HFF-Myc (cell line): ENCODE measurements around the gene TSGA10.
A peak's percentile ranks its signal among the peaks of the same experiment; 100 is the strongest.

ENCODE experiments used
- DNase-seq: peaks from one replicate; pipeline ENCODE4 v3.0.0-alpha.2; 2011; ENCODE audit warnings: low read depth; ENCODE audit errors: extremely low read depth
- H3K4me3 ChIP-seq: replicated peaks from 2 replicates; pipeline ENCODE4 v1.5.1; 2011; ENCODE audit warnings: low read depth, mild to moderate bottlenecking, control low read depth, low read length
- TF ChIP-seq, protein P1 (sequence below): IDR thresholded peaks from 2 replicates; pipeline ENCODE4 v1.5.1; 2012; ENCODE audit warnings: mild to moderate bottlenecking, low read depth, low read length, control low read depth; ENCODE audit errors: missing control alignments

TSGA10 gene

DNA sequence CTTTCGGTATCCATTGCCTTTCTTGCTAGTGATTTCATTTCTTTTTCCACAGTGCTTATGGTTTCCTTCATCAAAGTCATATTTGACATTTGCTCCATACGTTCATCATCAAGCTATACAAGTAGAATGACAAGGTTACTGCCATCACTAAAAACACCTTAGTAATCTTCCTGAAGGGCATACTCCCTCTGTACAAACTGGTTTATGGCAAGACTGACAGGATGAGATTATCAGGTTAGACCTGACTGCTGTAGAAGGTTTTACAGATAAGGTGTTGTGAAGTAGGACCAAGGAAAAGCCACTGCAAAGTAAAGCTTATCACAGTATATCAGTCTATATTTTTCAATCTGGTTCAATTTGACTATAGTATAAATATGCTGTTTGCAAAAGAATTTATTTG, 50.7 kb downstream of the TSGA10 start:
- TF ChIP-seq, protein P1, sequence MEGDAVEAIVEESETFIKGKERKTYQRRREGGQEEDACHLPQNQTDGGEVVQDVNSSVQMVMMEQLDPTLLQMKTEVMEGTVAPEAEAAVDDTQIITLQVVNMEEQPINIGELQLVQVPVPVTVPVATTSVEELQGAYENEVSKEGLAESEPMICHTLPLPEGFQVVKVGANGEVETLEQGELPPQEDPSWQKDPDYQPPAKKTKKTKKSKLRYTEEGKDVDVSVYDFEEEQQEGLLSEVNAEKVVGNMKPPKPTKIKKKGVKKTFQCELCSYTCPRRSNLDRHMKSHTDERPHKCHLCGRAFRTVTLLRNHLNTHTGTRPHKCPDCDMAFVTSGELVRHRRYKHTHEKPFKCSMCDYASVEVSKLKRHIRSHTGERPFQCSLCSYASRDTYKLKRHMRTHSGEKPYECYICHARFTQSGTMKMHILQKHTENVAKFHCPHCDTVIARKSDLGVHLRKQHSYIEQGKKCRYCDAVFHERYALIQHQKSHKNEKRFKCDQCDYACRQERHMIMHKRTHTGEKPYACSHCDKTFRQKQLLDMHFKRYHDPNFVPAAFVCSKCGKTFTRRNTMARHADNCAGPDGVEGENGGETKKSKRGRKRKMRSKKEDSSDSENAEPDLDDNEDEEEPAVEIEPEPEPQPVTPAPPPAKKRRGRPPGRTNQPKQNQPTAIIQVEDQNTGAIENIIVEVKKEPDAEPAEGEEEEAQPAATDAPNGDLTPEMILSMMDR: no peak
- no peak for DNase-seq

DNA sequence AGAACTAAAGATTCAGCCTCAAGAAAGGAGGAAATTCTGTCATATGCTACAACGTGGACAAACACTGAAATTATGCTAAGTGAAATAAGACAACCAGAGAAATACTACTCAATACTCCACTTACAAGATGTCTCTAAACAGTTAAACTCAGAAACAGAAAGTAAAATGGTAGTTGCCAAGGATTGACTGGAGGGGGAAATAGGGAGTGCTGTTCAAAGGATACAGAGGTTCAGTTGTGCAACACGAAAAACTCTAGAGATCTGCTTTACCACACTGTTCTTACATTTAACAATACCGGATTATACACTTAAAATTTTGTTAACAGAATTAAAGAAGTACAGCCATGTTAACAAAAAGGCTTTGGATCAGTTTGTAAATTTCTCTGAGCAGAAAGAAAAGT, 53.0 kb downstream of the TSGA10 start:
- no peak overlapping the region for H3K4me3 ChIP-seq
- DNase-seq: no peak
- TF ChIP-seq, protein P1: no peak

More for the DNA sequence above, 50.7 kb downstream of the TSGA10 start:
- H3K4me3 ChIP-seq: no peak overlapping the region

DNA sequence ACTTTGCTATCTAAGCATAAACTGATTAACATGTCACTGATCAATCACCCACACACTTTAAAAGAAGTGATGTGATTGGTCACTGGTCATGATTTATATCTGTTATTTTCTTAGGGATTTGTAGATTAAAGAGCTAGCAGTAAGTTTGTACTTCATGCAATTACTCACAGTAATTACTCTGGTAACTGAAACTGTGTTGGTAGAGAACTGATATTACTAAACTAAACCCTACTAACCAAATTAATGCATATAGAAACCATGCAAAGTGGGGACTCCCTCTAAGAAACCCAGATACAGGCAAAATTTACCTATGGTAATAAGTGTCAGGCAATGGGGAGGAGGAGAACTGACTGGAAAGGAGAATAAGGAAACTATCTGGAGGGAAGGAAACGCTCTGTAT, 58.0 kb downstream of the TSGA10 start:
- H3K4me3 ChIP-seq: no peak overlapping the region
- TF ChIP-seq, protein P1: no peak
- no peak for DNase-seq

DNA sequence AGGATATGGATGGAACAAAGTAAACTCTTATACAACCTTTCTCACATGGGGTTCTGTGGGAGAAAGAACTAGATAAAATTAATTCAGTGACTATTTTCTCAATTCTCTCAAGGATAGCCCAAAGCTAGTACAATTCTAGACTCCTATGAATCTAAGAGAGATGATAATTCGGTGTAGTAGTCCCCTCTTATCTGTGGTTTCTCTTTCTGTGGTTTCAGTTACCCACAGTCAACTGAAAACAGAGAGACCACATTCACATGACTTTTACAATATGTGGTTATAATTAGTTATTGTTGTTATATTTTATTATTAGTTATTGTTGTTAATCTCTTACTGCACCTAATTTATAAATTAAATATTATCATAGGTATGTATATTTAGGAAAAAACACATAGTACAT, 66.7 kb downstream of the TSGA10 start:
- TF ChIP-seq, protein P1: no peak
- H3K4me3 ChIP-seq: no peak overlapping the region
- DNase-seq: no peak

DNA sequence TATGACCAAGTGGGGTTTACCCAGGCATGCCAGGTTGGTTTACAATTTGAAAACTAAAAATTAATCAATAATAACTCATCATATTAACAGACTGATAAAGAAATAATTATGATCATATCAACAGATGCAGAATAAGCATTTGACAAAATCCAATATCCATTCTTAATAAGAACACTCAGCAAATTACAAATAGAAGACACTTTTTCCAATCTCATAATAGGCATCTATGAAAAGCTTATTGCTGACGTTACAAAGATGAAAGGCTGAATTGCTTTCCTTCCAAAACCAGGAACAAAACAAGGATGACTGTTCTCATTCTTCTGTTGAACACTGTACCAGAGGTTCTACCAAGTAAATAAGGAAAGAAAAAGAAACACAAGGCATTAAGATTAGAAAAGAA, 68.4 kb downstream of the TSGA10 start:
- TF ChIP-seq, protein P1: no peak
- H3K4me3 ChIP-seq: no peak overlapping the region
- DNase-seq: no peak

DNA sequence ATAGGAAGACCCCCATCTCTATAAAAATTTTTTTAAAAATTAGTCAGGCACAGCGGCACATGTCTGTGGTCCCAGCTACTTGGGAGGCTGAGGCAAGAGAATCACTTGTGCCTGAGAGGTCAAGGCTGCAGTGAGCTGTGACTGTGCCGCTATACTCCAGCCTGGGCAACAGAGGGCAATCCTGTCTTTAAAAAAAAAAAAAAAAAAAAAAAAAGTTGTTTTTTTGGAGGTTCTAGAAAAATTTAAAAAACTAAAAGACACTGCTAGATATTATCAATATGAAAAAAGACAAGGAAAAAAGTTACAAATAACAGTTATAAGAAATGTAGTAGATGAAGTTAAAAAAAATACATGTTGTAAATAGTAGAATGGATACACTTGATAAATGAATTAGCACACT, 69.3 kb downstream of the TSGA10 start:
- DNase-seq: no peak
- H3K4me3 ChIP-seq: no peak overlapping the region
- TF ChIP-seq, protein P1: peak; percentile 37

DNA sequence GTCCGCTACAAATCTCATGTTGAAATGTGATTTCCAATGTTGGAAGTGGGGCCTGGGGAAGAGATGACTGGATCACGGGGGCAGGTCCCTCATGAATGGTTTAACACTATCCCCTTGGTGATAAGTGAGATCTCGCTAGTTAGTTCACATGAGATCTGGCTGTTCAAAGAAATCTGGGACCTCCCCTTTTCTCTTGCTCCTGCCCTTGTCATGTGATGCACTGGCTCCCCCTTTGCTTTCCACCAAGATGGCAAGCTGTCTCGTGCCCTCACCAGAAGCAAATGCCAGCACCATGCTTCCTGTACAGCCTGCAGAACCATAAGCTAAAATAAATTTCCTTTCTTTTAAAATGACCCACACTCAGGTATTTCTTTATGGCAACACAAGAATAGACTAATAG, 70.5 kb downstream of the TSGA10 start:
- H3K4me3 ChIP-seq: no peak overlapping the region
- DNase-seq: no peak
- TF ChIP-seq, protein P1: no peak
